AG04449 (cell line): ENCODE measurements around the gene AP4M1.

Experiments
- CTCF ChIA-PET: fragments of 350-600 bp; formaldehyde crosslinking; extraction: SDS; loops from one replicate; lab custom pipeline; 2021; ENCODE audit warnings: antibody characterized with exemption; lab: Yijun Ruan, JAX
- POLR2A ChIA-PET: fragments of 400-600, 350-600 bp; formaldehyde crosslinking; extraction: SDS; loops from one replicate; lab custom pipeline; 2020; ENCODE audit warnings: antibody characterized with exemption, inconsistent platforms; lab: Yijun Ruan, JAX
- DNase-seq: peaks from one replicate; pipeline ENCODE4 v3.0.0-alpha.2; 2010; ENCODE audit warnings: low read depth, low spot score
- H3K4me3 ChIP-seq: 2 replicates; pipeline ENCODE4 v1.5.1; 2011; ENCODE audit warnings: low read depth, mild to moderate bottlenecking, control low read depth, low read length
- TF ChIP-seq, protein P1 (sequence below): IDR thresholded peaks from one replicate; pipeline ENCODE4 v1.5.1; 2011; ENCODE audit warnings: mild to moderate bottlenecking, moderate library complexity, low read length, control low read depth, inconsistent platforms; ENCODE audit not compliant: insufficient read depth; ENCODE audit errors: missing control alignments

The AP4M1 gene, protein sequence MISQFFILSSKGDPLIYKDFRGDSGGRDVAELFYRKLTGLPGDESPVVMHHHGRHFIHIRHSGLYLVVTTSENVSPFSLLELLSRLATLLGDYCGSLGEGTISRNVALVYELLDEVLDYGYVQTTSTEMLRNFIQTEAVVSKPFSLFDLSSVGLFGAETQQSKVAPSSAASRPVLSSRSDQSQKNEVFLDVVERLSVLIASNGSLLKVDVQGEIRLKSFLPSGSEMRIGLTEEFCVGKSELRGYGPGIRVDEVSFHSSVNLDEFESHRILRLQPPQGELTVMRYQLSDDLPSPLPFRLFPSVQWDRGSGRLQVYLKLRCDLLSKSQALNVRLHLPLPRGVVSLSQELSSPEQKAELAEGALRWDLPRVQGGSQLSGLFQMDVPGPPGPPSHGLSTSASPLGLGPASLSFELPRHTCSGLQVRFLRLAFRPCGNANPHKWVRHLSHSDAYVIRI

DNA sequence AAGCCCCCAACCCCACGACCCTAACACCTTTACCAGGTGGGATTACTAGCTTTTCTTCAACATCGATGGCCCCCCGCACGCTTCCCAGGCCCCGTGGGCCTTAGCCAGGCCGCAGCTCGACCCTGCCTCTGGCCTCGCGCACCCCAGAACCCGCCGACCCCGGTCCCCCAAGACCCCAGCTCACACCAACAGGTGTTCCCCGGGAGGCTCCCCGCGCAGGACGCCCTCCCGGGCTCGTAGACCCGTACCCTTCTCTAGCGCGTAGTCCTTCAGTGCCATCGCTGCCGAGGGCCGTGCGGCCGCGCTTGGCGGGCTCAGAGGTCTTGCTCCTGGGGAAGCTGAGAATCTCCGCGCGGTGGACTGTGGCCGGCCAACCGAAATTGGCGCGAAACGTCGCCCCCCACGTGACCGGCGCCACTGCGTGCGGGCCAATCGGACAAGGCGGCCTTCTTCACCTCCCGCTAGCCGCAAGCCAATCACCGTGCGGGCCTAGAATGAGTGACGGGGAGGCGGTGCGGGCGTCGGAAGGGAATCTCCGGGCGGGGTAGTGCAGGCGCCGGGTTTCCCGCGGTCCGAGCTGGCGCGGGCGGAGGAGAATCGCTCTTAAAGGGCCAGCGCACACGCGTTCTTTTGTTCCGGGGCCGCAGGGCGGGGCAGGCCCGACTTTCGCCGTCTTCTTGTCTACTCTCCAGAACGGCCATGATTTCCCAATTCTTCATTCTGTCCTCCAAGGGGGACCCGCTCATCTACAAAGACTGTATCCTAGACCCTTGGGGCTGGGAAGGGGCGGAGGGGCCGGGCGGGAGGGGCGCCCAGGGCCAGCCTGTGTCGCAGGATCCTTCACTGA, at the start of gene AP4M1, which contains the start of gene MCM7:
TSS of gene AP4M1 (plus strand) at position 628 of the 847 bp plus-strand sequence. CDS start at position 700, 72 bp downstream.
TSS of gene MCM7 (minus strand) at position 382 of the 847 bp plus-strand sequence. CDS start at position 279, 103 bp downstream.
- TF ChIP-seq, protein P1, sequence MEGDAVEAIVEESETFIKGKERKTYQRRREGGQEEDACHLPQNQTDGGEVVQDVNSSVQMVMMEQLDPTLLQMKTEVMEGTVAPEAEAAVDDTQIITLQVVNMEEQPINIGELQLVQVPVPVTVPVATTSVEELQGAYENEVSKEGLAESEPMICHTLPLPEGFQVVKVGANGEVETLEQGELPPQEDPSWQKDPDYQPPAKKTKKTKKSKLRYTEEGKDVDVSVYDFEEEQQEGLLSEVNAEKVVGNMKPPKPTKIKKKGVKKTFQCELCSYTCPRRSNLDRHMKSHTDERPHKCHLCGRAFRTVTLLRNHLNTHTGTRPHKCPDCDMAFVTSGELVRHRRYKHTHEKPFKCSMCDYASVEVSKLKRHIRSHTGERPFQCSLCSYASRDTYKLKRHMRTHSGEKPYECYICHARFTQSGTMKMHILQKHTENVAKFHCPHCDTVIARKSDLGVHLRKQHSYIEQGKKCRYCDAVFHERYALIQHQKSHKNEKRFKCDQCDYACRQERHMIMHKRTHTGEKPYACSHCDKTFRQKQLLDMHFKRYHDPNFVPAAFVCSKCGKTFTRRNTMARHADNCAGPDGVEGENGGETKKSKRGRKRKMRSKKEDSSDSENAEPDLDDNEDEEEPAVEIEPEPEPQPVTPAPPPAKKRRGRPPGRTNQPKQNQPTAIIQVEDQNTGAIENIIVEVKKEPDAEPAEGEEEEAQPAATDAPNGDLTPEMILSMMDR = no peak
- CTCF ChIA-PET = interaction anchor here (0.8 to 1.6 kb wide), 10 partner anchors 13 to 109 kb away, joined by 3 to 7 read pairs (median 4); no protein-coding TSS in a partner anchor
- POLR2A ChIA-PET = interaction anchor here (0.6 to 2.2 kb wide), 10 partner anchors 9 to 66 kb away, joined by 3 to 14 read pairs (median 5); partner anchors contain the start of genes COPS6 and MBLAC1
- DNase-seq = peak; percentile 87
- peak within 1 kb of the TSS; percentile 83 for H3K4me3 ChIP-seq

DNA sequence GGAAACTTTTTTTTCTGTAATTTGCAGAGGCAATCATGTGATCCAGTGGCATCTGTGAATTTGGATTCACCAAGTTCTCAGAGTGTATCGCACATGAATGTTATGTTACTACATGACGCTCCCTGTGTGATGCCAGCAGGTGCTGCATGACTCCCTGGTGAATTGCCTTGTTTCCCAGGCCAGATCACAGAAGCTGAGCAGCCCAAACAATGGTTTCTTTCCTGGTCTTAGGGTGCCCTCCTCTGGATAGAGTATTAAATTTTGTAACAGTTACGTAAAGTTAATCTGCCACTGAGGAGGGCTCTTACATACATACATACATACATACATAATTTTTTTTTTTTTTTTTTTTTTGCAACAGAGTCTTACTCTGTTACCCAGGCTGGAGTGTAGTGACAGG, 48.2 kb upstream of the AP4M1 start:
- CTCF ChIA-PET = interaction anchor here (0.6 to 17.4 kb wide), 22 partner anchors 9 to 137 kb away, joined by 3 to 363 read pairs (median 4); no protein-coding TSS in a partner anchor
- no peak overlapping the region for H3K4me3 ChIP-seq
- DNase-seq = no peak
- TF ChIP-seq, protein P1 = peak; percentile 27
- POLR2A ChIA-PET = no interaction called here

DNA sequence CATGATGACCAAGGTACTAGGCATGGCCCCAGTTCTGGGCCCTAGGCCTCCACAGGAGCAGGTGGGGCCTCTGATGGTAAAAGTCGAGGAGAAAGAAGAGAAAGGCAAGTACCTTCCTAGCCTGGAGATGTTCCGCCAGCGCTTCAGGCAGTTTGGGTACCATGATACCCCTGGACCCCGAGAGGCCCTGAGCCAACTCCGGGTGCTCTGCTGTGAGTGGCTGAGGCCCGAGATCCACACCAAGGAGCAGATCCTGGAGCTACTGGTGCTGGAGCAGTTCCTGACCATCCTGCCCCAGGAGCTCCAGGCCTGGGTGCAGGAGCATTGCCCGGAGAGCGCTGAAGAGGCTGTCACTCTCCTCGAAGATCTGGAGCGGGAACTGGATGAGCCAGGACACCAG, 44.4 kb upstream of the AP4M1 start:
- CTCF ChIA-PET = interaction anchor here (17.4 kb wide), 1 partner anchor 64 kb away, joined by 363 read pairs; no protein-coding TSS in a partner anchor
- POLR2A ChIA-PET = no interaction called here

DNA sequence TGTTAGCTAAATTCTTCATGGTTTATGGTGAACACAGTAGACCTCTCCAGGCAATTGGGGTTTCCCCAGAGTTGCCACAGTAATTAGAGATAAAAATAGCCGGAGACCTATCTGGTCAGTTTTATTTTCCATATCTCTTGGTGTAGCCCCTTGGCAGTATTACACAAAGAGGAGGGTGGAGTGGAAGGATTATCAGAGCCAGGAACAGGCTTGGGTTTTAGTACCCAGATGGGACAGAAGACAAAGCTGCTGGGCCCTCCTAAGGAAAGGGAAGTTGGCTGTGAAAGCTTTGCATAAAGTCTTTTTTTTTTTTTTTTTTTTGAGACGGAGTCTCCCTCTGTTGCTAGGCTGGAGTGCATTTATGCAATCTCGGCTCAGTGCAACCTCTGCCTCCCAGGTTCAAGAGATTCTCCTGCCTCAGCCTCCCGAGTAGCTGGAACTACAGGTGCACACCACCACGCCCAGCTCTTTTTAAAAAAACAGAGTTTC, 42.1 kb upstream of the AP4M1 start:
- POLR2A ChIA-PET = interaction anchor here (1.2 kb wide), 1 partner anchor 9 kb away, joined by 3 read pairs; no protein-coding TSS in a partner anchor
- DNase-seq = no peak
- no peak overlapping the region for H3K4me3 ChIP-seq
- CTCF ChIA-PET = interaction anchor here (1.2 to 17.4 kb wide), 5 partner anchors 8 to 145 kb away, joined by 5 to 363 read pairs (median 5); partner anchors contain the start of gene ZSCAN21
- TF ChIP-seq, protein P1 = no peak

More for the DNA sequence above, 44.4 kb upstream of the AP4M1 start:
- DNase-seq = no peak
- H3K4me3 ChIP-seq = no peak overlapping the region
- TF ChIP-seq, protein P1 = no peak

DNA sequence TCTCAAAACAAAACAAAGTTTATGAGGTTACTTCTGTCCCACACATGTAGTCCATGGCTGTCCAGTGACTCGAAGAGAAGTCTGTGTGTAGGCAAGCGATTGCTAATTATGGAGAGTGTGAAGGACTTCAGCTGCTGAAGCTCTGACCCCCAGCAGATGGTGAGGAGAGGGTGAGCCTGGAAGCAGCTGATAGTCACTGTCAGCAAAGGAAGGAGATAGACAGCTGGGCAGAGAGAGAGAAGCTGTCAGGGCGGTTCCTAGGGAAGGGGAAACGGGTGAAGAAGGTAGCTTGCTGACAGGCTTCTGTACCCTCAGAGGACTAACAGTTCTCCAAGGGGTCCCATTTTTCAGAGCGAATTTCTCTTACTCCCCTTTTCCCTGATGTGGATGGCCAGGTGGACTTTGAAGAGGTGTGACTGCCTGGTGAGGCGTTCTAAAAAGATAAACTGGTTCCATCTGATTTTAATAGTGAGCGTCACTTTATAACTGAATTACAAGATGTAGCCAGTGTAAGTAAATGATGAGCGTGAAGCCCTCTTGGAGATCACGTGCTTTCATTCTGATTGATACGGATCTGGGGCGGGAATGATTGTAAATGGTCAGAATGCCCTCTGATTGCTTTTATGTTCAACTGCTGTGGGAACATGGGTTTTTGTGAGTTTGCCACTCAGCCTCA, 39.8 kb upstream of the AP4M1 start:
- TF ChIP-seq, protein P1 = no peak
- H3K4me3 ChIP-seq = no peak overlapping the region
- DNase-seq = no peak
- CTCF ChIA-PET = interaction anchor here (0.7 to 17.4 kb wide), 4 partner anchors 9 to 82 kb away, joined by 3 to 363 read pairs (median 3); no protein-coding TSS in a partner anchor
- POLR2A ChIA-PET = no interaction called here
